ENCODE results near the gene NDUFA3. TPM values are rescaled to one million over a fixed set of nuclear protein-coding genes. Genes with fewer than 3 reads are reported as not detected.
A peak's percentile ranks its signal among the peaks of the same experiment; 100 is the strongest.

Gene NDUFA3
- polyA plus RNA-seq, 3 donors: 46.4 to 396 (median 333) TPM

DNA sequence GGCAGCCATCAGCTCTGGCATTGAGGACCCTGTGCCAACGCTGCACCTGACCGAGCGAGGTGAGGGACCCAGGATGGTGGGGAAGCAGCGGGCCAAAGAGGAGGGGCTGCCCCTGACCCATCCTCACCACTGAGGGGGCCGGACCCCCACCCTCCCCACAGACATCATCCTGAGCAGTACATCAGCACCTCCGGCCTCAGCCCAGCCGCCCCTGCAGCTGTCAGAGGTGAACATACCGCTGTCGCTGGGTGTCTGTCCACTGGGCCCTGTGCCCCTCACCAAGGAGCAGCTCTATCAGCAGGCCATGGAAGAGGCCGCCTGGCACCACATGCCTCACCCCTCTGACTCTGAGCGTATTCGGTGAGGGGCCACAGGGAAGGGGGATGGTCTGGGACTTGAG lies 49.6 kb downstream of the NDUFA3 start:
- Histone ChIP-seq H3K9ac (ENCODE audit: insufficient read depth, low read length, poor library complexity, severe bottlenecking) (no peak overlapping the region), H3K36me3 (replicated peaks in 1 of 2; ENCODE audit: control insufficient read depth in 1 of 2, insufficient read depth in 2 of 2, low read length in 2 of 2) (peaks cover 92 to 99% of the 10 kb centered on the region in 2 donors), H2AFZ (ENCODE audit: insufficient read depth, low read depth, low read length, poor library complexity, severe bottlenecking) (no peak overlapping the region), H3K4me2 (replicated peaks; ENCODE audit: extremely low read depth, low read length, poor library complexity, severe bottlenecking) (no peak overlapping the region), H3K4me3 (replicated peaks in 1 of 3; ENCODE audit: low read depth in 2 of 3, low read length in 3 of 3) (no peak overlapping the region), H3K79me2 (ENCODE audit: insufficient read depth, low read length) (peaks cover 16% of the 10 kb centered on the region), H3K27me3 (ENCODE audit: control insufficient read depth in 2 of 2, insufficient read depth in 2 of 2, low read length in 2 of 2) (no peaks in the 10 kb centered on the region), H3K4me1 (ENCODE audit: control insufficient read depth in 1 of 2, insufficient read depth in 2 of 2, low read length in 2 of 2) (no peaks in the 10 kb centered on the region), H4K20me1 (ENCODE audit: insufficient read depth, low read length) (peaks cover 82% of the 10 kb centered on the region), H3K9me3 (replicated peaks in 1 of 2; ENCODE audit: control insufficient read depth in 1 of 2, insufficient read depth in 1 of 2, low read length in 2 of 2) (no peaks in the 10 kb centered on the region), H3K27ac (ENCODE audit: low read depth in 1 of 2, low read length in 2 of 2) (no peak overlapping the region)
- TF ChIP-seq, protein P1, sequence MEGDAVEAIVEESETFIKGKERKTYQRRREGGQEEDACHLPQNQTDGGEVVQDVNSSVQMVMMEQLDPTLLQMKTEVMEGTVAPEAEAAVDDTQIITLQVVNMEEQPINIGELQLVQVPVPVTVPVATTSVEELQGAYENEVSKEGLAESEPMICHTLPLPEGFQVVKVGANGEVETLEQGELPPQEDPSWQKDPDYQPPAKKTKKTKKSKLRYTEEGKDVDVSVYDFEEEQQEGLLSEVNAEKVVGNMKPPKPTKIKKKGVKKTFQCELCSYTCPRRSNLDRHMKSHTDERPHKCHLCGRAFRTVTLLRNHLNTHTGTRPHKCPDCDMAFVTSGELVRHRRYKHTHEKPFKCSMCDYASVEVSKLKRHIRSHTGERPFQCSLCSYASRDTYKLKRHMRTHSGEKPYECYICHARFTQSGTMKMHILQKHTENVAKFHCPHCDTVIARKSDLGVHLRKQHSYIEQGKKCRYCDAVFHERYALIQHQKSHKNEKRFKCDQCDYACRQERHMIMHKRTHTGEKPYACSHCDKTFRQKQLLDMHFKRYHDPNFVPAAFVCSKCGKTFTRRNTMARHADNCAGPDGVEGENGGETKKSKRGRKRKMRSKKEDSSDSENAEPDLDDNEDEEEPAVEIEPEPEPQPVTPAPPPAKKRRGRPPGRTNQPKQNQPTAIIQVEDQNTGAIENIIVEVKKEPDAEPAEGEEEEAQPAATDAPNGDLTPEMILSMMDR (IDR thresholded peaks at IDR 0.05): no peak
- no peak overlapping the region for H3K4me3 Mint-ChIP-seq
- H3K36me3 Mint-ChIP-seq: peaks cover 79 to 94% of the 10 kb centered on the region in 2 donors
- WGBS (ENCODE audit: insufficient coverage): 98% methylated on average over 8 of the region's 12 CpGs
- H3K27ac Mint-ChIP-seq: peak overlapping the region in 1 of 7 donors; percentile 23
- no peaks in the 10 kb centered on the region for H3K9me3 Mint-ChIP-seq
- intact Hi-C loops (cut with micrococcal nuclease): no loop called here
- no peak for DNase-seq
- H3K27me3 Mint-ChIP-seq (ENCODE audit: low read depth in 3 of 3): peaks cover 0 to 2% (median 0%) of the 10 kb centered on the region in 3 donors
- peaks cover 5% of the 10 kb centered on the region for H3K4me1 Mint-ChIP-seq

- no peaks in the 10 kb centered on the region for H3K9me3 Mint-ChIP-seq
- DNase-seq: no peak
- TF ChIP-seq, protein P1 (IDR thresholded peaks at IDR 0.05): no peak
- Histone ChIP-seq H3K27me3 (ENCODE audit: control insufficient read depth in 2 of 2, insufficient read depth in 2 of 2, low read length in 2 of 2) (no peaks in the 10 kb centered on the region), H3K9me3 (replicated peaks in 1 of 2; ENCODE audit: control insufficient read depth in 1 of 2, insufficient read depth in 1 of 2, low read length in 2 of 2) (no peaks in the 10 kb centered on the region), H4K20me1 (ENCODE audit: insufficient read depth, low read length) (peaks cover 87% of the 10 kb centered on the region), H3K36me3 (replicated peaks in 1 of 2; ENCODE audit: control insufficient read depth in 1 of 2, insufficient read depth in 2 of 2, low read length in 2 of 2) (peaks cover 91 to 99% of the 10 kb centered on the region in 2 donors), H3K9ac (ENCODE audit: insufficient read depth, low read length, poor library complexity, severe bottlenecking) (no peak overlapping the region), H3K27ac (ENCODE audit: low read depth in 1 of 2, low read length in 2 of 2) (no peak overlapping the region), H2AFZ (ENCODE audit: insufficient read depth, low read depth, low read length, poor library complexity, severe bottlenecking) (no peak overlapping the region), H3K4me1 (ENCODE audit: control insufficient read depth in 1 of 2, insufficient read depth in 2 of 2, low read length in 2 of 2) (peaks cover under 1 to 2% of the 10 kb centered on the region in 2 donors), H3K4me3 (replicated peaks in 1 of 3; ENCODE audit: low read depth in 2 of 3, low read length in 3 of 3) (no peak overlapping the region), H3K4me2 (replicated peaks; ENCODE audit: extremely low read depth, low read length, poor library complexity, severe bottlenecking) (no peak overlapping the region), H3K79me2 (ENCODE audit: insufficient read depth, low read length) (peaks cover 21% of the 10 kb centered on the region)
- H3K27ac Mint-ChIP-seq: peak overlapping the region in 3 of 7 donors; percentile 23 to 56 (median 44)
- WGBS (ENCODE audit: insufficient coverage): 99% methylated on average over 9 of the region's 25 CpGs
- H3K4me1 Mint-ChIP-seq: peaks cover 5% of the 10 kb centered on the region
- intact Hi-C loops (cut with micrococcal nuclease): no loop called here
- H3K4me3 Mint-ChIP-seq: no peak overlapping the region
- peaks cover 0 to 2% (median 0%) of the 10 kb centered on the region in 3 donors for H3K27me3 Mint-ChIP-seq (ENCODE audit: low read depth in 3 of 3)
- peaks cover 80 to 94% of the 10 kb centered on the region in 2 donors for H3K36me3 Mint-ChIP-seq
Measured at GRCh38 chr19:54152878-54153524, 50.3 kb downstream of the NDUFA3 start.
